NB4 (cell line): Measurements from ENCODE around the gene TNFRSF25.

ENCODE experiments used
- POLR2A ChIP-seq: IDR thresholded peaks from 2 replicates; pipeline ENCODE4 v1.6.1; 2011; ENCODE audit warnings: mild to moderate bottlenecking; ENCODE audit not compliant: insufficient read length; ENCODE audit errors: extremely low read depth
- TF ChIP-seq, protein P1 (sequence below): IDR thresholded peaks from one replicate; pipeline ENCODE4 v1.5.1; 2012; ENCODE audit warnings: low read depth, low read length
- TF ChIP-seq, protein P2 (sequence below): IDR thresholded peaks from 2 replicates; pipeline ENCODE4 v1.6.1; 2011; ENCODE audit warnings: low read depth, low read length

DNA sequence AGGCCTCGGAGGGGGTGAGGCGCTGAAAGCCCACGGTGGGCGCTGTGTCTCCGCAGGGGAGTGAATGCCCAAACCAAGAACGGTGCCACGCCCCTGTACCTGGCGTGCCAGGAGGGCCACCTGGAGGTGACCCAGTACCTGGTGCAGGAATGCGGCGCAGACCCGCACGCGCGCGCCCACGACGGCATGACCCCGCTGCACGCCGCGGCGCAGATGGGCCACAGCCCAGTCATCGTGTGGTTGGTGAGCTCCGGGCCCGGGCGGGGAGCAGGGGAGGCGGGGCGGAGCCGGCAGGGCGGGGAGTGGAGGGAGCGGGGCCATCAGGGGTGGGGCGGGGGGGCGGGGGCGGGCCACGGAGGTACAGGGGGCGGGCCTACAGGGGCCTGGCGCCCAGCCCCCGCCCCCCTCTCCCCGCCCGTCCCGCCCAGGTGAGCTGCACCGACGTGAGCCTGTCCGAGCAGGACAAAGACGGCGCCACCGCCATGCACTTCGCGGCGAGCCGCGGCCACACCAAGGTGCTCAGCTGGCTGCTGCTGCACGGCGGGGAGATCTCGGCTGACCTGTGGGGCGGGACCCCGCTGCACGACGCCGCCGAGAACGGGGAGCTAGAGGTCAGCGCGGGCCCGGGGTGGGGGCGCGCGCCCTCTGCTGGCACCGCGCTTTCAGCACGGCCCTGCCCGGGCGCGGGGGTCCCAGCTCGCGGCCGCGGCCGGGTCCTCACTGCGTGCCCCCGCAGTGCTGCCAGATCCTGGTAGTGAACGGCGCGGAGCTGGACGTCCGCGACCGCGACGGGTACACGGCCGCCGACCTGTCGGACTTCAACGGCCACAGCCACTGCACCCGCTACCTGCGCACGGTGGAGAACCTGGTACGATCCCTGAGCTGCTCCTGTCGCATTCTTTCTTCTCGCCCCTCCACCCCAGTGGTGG is 25.5 kb downstream of the TNFRSF25 start:
- TF ChIP-seq, protein P1, sequence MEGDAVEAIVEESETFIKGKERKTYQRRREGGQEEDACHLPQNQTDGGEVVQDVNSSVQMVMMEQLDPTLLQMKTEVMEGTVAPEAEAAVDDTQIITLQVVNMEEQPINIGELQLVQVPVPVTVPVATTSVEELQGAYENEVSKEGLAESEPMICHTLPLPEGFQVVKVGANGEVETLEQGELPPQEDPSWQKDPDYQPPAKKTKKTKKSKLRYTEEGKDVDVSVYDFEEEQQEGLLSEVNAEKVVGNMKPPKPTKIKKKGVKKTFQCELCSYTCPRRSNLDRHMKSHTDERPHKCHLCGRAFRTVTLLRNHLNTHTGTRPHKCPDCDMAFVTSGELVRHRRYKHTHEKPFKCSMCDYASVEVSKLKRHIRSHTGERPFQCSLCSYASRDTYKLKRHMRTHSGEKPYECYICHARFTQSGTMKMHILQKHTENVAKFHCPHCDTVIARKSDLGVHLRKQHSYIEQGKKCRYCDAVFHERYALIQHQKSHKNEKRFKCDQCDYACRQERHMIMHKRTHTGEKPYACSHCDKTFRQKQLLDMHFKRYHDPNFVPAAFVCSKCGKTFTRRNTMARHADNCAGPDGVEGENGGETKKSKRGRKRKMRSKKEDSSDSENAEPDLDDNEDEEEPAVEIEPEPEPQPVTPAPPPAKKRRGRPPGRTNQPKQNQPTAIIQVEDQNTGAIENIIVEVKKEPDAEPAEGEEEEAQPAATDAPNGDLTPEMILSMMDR = peak; percentile 12
- TF ChIP-seq, protein P2, sequence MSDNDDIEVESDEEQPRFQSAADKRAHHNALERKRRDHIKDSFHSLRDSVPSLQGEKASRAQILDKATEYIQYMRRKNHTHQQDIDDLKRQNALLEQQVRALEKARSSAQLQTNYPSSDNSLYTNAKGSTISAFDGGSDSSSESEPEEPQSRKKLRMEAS = no peak
- TF ChIP-seq POLR2A = no peak
